Neutrophil (primary cell): ENCODE results near the gene ATG13.

Source experiments
- H3K27ac ChIP-seq: fragments of 200-600 bp; sonication (generic); 2 replicates; pipeline ENCODE4 v1.5.1; 2016; ENCODE audit warnings: mild to moderate bottlenecking, moderate library complexity
- H3K27me3 ChIP-seq: fragments of 200-600 bp; sonication (generic); 2 replicates; pipeline ENCODE4 v1.6.0; 2016; ENCODE audit warnings: mild to moderate bottlenecking
- H3K36me3 ChIP-seq: fragments of 200-600 bp; sonication (generic); 2 replicates; pipeline ENCODE4 v1.5.1; 2017
- H3K4me1 ChIP-seq, 2 experiments: fragments of 200-600 bp in 1 of 2; sonication (generic) in 1 of 2; 1 replicate in 1 of 2; 2 replicates in 1 of 2; pipeline versions ENCODE4 v1.5.1 to v1.6.1; 2013 to 2016; ENCODE audit warnings: low read depth in 1 of 2, low read length in 1 of 2, mild to moderate bottlenecking in 1 of 2, moderate library complexity in 1 of 2; ENCODE audit not compliant: control insufficient read depth in 1 of 2, insufficient read depth in 1 of 2
- H3K4me3 ChIP-seq, 2 experiments: fragments of 200-600 bp in 1 of 2; sonication (generic) in 1 of 2; 1 replicate in 1 of 2; 2 replicates in 1 of 2; pipeline ENCODE4 v1.5.1; 2013 to 2016; ENCODE audit warnings: low read depth in 1 of 2, low read length in 1 of 2, mild to moderate bottlenecking in 1 of 2, moderate library complexity in 1 of 2
- H3K9me3 ChIP-seq: fragments of 200-600 bp; sonication (generic); 2 replicates; pipeline ENCODE4 v1.5.1; 2016
- TF ChIP-seq, protein P1 (sequence below): fragments of 200-600 bp; sonication (generic); IDR thresholded peaks from 2 replicates; pipeline ENCODE4 v1.5.1; 2016; ENCODE audit warnings: antibody characterized with exemption

Gene ATG13

GRCh38 chr11:46690702-46691101, 73.3 kb downstream of the ATG13 start:
- peaks cover 95% of the 10 kb centered on the region for H3K36me3 ChIP-seq
- no peaks in the 10 kb centered on the region for H3K4me1 ChIP-seq
- no peak overlapping the region for H3K4me3 ChIP-seq
- H3K27me3 ChIP-seq = no peaks in the 10 kb centered on the region
- TF ChIP-seq, protein P1, sequence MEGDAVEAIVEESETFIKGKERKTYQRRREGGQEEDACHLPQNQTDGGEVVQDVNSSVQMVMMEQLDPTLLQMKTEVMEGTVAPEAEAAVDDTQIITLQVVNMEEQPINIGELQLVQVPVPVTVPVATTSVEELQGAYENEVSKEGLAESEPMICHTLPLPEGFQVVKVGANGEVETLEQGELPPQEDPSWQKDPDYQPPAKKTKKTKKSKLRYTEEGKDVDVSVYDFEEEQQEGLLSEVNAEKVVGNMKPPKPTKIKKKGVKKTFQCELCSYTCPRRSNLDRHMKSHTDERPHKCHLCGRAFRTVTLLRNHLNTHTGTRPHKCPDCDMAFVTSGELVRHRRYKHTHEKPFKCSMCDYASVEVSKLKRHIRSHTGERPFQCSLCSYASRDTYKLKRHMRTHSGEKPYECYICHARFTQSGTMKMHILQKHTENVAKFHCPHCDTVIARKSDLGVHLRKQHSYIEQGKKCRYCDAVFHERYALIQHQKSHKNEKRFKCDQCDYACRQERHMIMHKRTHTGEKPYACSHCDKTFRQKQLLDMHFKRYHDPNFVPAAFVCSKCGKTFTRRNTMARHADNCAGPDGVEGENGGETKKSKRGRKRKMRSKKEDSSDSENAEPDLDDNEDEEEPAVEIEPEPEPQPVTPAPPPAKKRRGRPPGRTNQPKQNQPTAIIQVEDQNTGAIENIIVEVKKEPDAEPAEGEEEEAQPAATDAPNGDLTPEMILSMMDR = no peak
- no peaks in the 10 kb centered on the region for H3K9me3 ChIP-seq
- H3K27ac ChIP-seq = peak overlapping the region; percentile 29

DNA sequence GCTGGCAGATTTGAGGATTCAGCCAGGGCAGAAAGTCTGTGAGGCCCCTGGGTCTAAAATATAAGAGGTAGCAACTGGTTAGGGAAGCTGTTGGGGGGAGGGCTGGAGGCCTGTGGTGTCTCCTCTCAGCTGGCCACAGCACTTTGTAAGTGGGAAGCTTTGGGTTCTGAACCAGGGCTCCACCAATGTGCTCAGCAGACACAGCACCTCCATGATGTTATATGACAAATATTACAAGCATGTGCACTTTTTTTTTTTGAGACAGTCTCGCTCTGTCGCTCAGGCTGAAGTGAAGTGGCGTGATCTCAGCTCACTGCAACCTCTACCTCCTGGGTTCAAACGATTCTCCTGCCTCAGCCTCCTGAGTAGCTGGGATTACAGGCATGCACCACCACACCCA, 75.1 kb downstream of the ATG13 start:
- Histone ChIP-seq H3K4me3 (no peak overlapping the region), H3K27ac (peak overlapping the region; percentile 20), H3K27me3 (no peaks in the 10 kb centered on the region), H3K4me1 (peaks cover 4 to 5% of the 10 kb centered on the region in 2 experiments), H3K36me3 (peaks cover 95% of the 10 kb centered on the region), H3K9me3 (no peaks in the 10 kb centered on the region)
- TF ChIP-seq, protein P1 = no peak

DNA sequence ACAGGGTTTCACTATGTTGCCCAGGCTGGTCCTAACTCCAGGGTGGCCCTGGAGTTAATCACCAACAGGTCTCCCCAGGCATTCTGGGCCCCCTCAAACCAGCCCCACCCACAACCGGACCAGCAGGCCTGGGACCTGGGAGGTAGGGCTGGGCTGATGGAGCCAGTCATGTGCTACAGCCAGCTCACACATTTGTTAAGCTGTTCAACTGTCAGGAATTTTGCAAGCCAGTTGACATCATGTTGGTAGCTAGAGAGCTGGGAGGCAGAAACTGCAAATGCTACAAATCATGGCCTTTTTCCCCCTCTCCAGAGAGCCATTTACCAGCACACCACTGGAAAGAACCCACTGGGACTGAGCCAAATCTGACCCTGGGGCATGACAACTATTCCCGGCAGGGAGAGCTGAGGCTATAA, 76.3 kb downstream of the ATG13 start:
- TF ChIP-seq, protein P1 = no peak
- no peak overlapping the region for H3K27ac ChIP-seq
- H3K36me3 ChIP-seq = peaks cover 86% of the 10 kb centered on the region

DNA sequence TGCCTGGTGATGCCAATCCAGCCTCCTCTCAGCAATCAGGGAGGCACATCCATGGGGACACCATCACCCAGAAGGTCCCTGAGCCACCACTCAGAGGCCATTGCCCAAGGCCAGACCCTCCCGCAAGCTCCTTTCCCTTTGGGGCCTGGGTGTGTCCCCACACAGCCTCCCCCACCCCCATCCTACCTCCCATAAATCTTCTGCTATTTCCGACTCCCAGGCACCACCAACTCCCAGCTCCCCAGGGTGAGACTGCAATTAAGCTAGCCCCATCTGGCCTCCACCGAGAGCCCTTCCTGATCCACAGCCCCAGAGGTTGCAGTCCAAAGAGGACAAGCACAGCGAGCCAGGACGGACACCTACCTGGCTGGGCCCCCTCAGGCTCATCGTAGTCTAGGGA, 76.7 kb downstream of the ATG13 start:
- H3K36me3 ChIP-seq = peaks cover 82% of the 10 kb centered on the region
- H3K27me3 ChIP-seq = no peaks in the 10 kb centered on the region
- no peaks in the 10 kb centered on the region for H3K9me3 ChIP-seq
- peaks cover 18 to 21% of the 10 kb centered on the region in 2 experiments for H3K4me1 ChIP-seq
- no peak overlapping the region for H3K27ac ChIP-seq
- H3K4me3 ChIP-seq = no peak overlapping the region
- TF ChIP-seq, protein P1 = no peak

More for the DNA sequence above, 76.3 kb downstream of the ATG13 start:
- no peak overlapping the region for H3K4me3 ChIP-seq
- H3K4me1 ChIP-seq = peaks cover 14 to 16% of the 10 kb centered on the region in 2 experiments
- H3K9me3 ChIP-seq = no peaks in the 10 kb centered on the region
- no peaks in the 10 kb centered on the region for H3K27me3 ChIP-seq

GRCh38 chr11:46694607-46695006, 77.3 kb downstream of the ATG13 start:
- H3K4me1 ChIP-seq = peaks cover 24 to 26% of the 10 kb centered on the region in 2 experiments
- no peak overlapping the region for H3K27ac ChIP-seq

More at GRCh38 chr11:46694607-46695006, 77.3 kb downstream of the ATG13 start:
- Histone ChIP-seq H3K9me3 (no peaks in the 10 kb centered on the region), H3K36me3 (peaks cover 76% of the 10 kb centered on the region), H3K4me3 (no peak overlapping the region), H3K27me3 (no peaks in the 10 kb centered on the region)
- TF ChIP-seq, protein P1 = no peak
